Right lobe of liver (tissue), 4 donors: ENCODE measurements around the gene OR4X1.

Experiments
- POLR2A ChIP-seq: fragments of 450-650 bp; IDR thresholded peaks from one replicate; pipeline ENCODE4 v1.6.1; 2017; ENCODE audit warnings: antibody characterized with exemption, mild to moderate bottlenecking
- TF ChIP-seq, protein P1 (sequence below), 4 donors: fragments of 200-600 bp in 3 of 4; fragments of 450-650 bp in 1 of 4; IDR thresholded peaks; one replicate each; pipeline versions ENCODE4 v1.5.1 to v1.8.0; 2016 to 2022; ENCODE audit warnings: antibody characterized with exemption in 4 of 4, mild to moderate bottlenecking in 2 of 4
- donor health status: DM: no; HTN: no; CAD: no.
- donor health status: DM: no; HTN: no; CAD: no.
- donor health status: DM: no; HTN: yes; CAD: no.

DNA sequence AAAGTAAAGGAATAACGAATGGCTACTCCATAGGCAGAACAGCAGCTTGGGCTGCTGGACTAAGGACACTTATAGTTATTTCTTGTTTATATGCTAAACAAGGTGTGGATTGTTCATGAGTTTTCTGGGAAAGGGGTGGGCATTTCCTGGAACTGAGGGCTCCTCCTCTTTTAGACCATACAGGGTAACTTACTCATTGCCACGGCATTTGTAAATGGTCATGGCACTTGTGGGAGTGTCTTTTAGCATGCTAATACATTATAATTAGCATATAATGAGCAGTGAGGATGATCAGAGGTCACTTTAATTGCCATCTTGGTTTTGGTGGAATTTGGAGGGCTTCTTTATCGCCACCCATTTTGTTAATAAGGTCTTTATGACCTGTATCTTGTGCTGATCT is 7.0 kb downstream of the OR4X1 start:
- TF ChIP-seq, protein P1, sequence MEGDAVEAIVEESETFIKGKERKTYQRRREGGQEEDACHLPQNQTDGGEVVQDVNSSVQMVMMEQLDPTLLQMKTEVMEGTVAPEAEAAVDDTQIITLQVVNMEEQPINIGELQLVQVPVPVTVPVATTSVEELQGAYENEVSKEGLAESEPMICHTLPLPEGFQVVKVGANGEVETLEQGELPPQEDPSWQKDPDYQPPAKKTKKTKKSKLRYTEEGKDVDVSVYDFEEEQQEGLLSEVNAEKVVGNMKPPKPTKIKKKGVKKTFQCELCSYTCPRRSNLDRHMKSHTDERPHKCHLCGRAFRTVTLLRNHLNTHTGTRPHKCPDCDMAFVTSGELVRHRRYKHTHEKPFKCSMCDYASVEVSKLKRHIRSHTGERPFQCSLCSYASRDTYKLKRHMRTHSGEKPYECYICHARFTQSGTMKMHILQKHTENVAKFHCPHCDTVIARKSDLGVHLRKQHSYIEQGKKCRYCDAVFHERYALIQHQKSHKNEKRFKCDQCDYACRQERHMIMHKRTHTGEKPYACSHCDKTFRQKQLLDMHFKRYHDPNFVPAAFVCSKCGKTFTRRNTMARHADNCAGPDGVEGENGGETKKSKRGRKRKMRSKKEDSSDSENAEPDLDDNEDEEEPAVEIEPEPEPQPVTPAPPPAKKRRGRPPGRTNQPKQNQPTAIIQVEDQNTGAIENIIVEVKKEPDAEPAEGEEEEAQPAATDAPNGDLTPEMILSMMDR (IDR thresholded peaks at IDR 0.05): no peak
- TF ChIP-seq POLR2A: no peak
